MM.1S (cell line): Measurements from ENCODE around the gene NUDT6.

ENCODE experiments used
- DNase-seq: peaks from one replicate; pipeline ENCODE4 v3.0.0-alpha.2; 2015
- H2AFZ ChIP-seq: fragments of 300-600 bp; sonication (generic); 2 replicates; pipeline ENCODE4 v1.6.0; 2016; ENCODE audit warnings: antibody characterized with exemption, low read length
- H3F3A ChIP-seq: fragments of 300-600 bp; sonication (generic); 2 replicates; pipeline ENCODE4 v1.6.1; 2016; ENCODE audit warnings: mild to moderate bottlenecking, antibody characterized with exemption, low read length, moderate library complexity, mixed read lengths; ENCODE audit not compliant: insufficient read depth
- H3K27ac ChIP-seq: fragments of 300-600 bp; sonication (generic); 2 replicates; pipeline ENCODE4 v1.5.1; 2016; ENCODE audit warnings: mild to moderate bottlenecking, low read length
- H3K27me3 ChIP-seq: fragments of 300-600 bp; sonication (generic); replicated peaks from 2 replicates; pipeline ENCODE4 v1.6.0; 2016; ENCODE audit warnings: low read length; ENCODE audit not compliant: insufficient read depth
- H3K36me3 ChIP-seq: fragments of 300-600 bp; sonication (generic); replicated peaks from 2 replicates; pipeline ENCODE4 v1.6.1; 2016; ENCODE audit warnings: mild to moderate bottlenecking, low read length, mixed read lengths; ENCODE audit not compliant: insufficient read depth
- H3K4me1 ChIP-seq: fragments of 300-600 bp; sonication (generic); 2 replicates; pipeline ENCODE4 v1.6.1; 2016; ENCODE audit warnings: low read length, mixed read lengths
- H3K4me2 ChIP-seq: fragments of 300-600 bp; sonication (generic); 2 replicates; pipeline ENCODE4 v1.6.0; 2016; ENCODE audit warnings: low read depth, low read length
- H3K4me3 ChIP-seq: fragments of 300-600 bp; sonication (generic); 2 replicates; pipeline ENCODE4 v1.5.1; 2016; ENCODE audit warnings: low read length, mixed read lengths
- H3K79me2 ChIP-seq: fragments of 300-600 bp; sonication (generic); 2 replicates; pipeline ENCODE4 v1.6.1; 2016; ENCODE audit warnings: mixed run types, low read length, mixed read lengths
- H3K9ac ChIP-seq: fragments of 300-600 bp; sonication (generic); 2 replicates; pipeline ENCODE4 v1.6.1; 2016; ENCODE audit warnings: low read length, mixed read lengths
- H3K9me2 ChIP-seq: fragments of 300-600 bp; sonication (generic); replicated peaks from 2 replicates; pipeline ENCODE4 v1.6.1; 2016; ENCODE audit warnings: mild to moderate bottlenecking, low read length, mixed read lengths; ENCODE audit not compliant: insufficient read depth
- H3K9me3 ChIP-seq: fragments of 300-600 bp; sonication (generic); replicated peaks from 2 replicates; pipeline ENCODE4 v1.6.1; 2016; ENCODE audit warnings: mild to moderate bottlenecking, low read length, mixed read lengths; ENCODE audit not compliant: insufficient read depth
- H4K20me1 ChIP-seq: fragments of 300-600 bp; sonication (generic); 2 replicates; pipeline ENCODE4 v1.6.1; 2016; ENCODE audit warnings: mild to moderate bottlenecking, low read length, moderate library complexity, mixed read lengths; ENCODE audit not compliant: insufficient read depth
- CTCF ChIP-seq: fragments of 300-600 bp; sonication (generic); IDR thresholded peaks from 2 replicates; pipeline ENCODE4 v1.5.1; 2016; ENCODE audit warnings: antibody characterized with exemption, low read length, mixed read lengths
- EZH2 ChIP-seq: fragments of 300-600 bp; sonication (generic); optimal IDR thresholded peaks from 2 replicates; pipeline ENCODE3; 2017; ENCODE audit warnings: low read depth, mild to moderate bottlenecking, antibody characterized with exemption, low read length, mixed read lengths
- EZH2phosphoT487 ChIP-seq: fragments of 300-600 bp; sonication (generic); IDR thresholded peaks from 2 replicates; pipeline ENCODE4 v1.6.1; 2018; ENCODE audit warnings: antibody characterized with exemption, low read length

Gene NUDT6

GRCh38 chr4:122966201-122966600, 43.8 kb upstream of the NUDT6 start:
- Histone ChIP-seq H3K79me2 (no peaks in the 10 kb centered on the region), H3K9me3 (no peaks in the 10 kb centered on the region), H3K4me1 (no peaks in the 10 kb centered on the region), H2AFZ (no peak overlapping the region), H3K4me3 (no peak overlapping the region), H3K27me3 (no peaks in the 10 kb centered on the region), H4K20me1 (no peaks in the 10 kb centered on the region), H3K4me2 (no peak overlapping the region), H3K27ac (no peak overlapping the region), H3K9ac (no peak overlapping the region), H3K36me3 (no peaks in the 10 kb centered on the region), H3K9me2 (no peaks in the 10 kb centered on the region), H3F3A (no peaks in the 10 kb centered on the region)
- no peak for DNase-seq
- TF ChIP-seq EZH2 (no peak), CTCF (no peak), EZH2phosphoT487 (no peak)

GRCh38 chr4:122963216-122963615, 40.8 kb upstream of the NUDT6 start:
- no peak overlapping the region for H2AFZ ChIP-seq
- no peaks in the 10 kb centered on the region for H3K36me3 ChIP-seq
- no peak for DNase-seq
- no peaks in the 10 kb centered on the region for H4K20me1 ChIP-seq
- no peak overlapping the region for H3K4me3 ChIP-seq
- no peaks in the 10 kb centered on the region for H3K27me3 ChIP-seq
- H3K79me2 ChIP-seq: no peaks in the 10 kb centered on the region
- H3K9me2 ChIP-seq: no peaks in the 10 kb centered on the region
- no peaks in the 10 kb centered on the region for H3K4me1 ChIP-seq
- no peak overlapping the region for H3K4me2 ChIP-seq
- H3K9ac ChIP-seq: no peak overlapping the region
- TF ChIP-seq CTCF: no peak
- no peak for TF ChIP-seq EZH2
- no peak for TF ChIP-seq EZH2phosphoT487
- no peak overlapping the region for H3K27ac ChIP-seq
- no peaks in the 10 kb centered on the region for H3K9me3 ChIP-seq
- no peaks in the 10 kb centered on the region for H3F3A ChIP-seq

- Histone ChIP-seq H3K4me1 (no peaks in the 10 kb centered on the region), H3K4me2 (no peak overlapping the region), H4K20me1 (no peaks in the 10 kb centered on the region), H3K9ac (no peak overlapping the region), H2AFZ (no peak overlapping the region), H3K79me2 (no peaks in the 10 kb centered on the region), H3K27ac (no peak overlapping the region), H3K4me3 (no peak overlapping the region), H3K9me2 (no peaks in the 10 kb centered on the region), H3K36me3 (no peaks in the 10 kb centered on the region), H3F3A (no peaks in the 10 kb centered on the region), H3K9me3 (no peaks in the 10 kb centered on the region), H3K27me3 (no peaks in the 10 kb centered on the region)
- TF ChIP-seq EZH2 (no peak), EZH2phosphoT487 (no peak), CTCF (no peak)
- no peak for DNase-seq
Observed at GRCh38 chr4:122960611-122961000, 38.2 kb upstream of the NUDT6 start.
